Skeletal muscle tissue (tissue), 4 donors: ENCODE data around the gene EPN1. TPM values are rescaled to one million over a fixed set of nuclear protein-coding genes. Genes with fewer than 3 reads are reported as not detected.
A peak's percentile ranks its signal among the peaks of the same experiment; 100 is the strongest.

Source experiments
- H3K27ac ChIP-seq: one replicate; pipeline ENCODE4 v1.7.0; 2013; ENCODE audit warnings: mild to moderate bottlenecking, low read depth, low read length, inconsistent platforms
- H3K27me3 ChIP-seq, 3 donors: one replicate each; pipeline ENCODE4 v1.7.0; 2013; ENCODE audit warnings: low read length in 3 of 3; ENCODE audit not compliant: control insufficient read depth in 3 of 3, insufficient read depth in 3 of 3
- H3K36me3 ChIP-seq, 3 donors: one replicate each; pipeline ENCODE4 v1.7.0; 2013; ENCODE audit warnings: low read length in 3 of 3; ENCODE audit not compliant: control insufficient read depth in 3 of 3, insufficient read depth in 3 of 3
- H3K4me1 ChIP-seq, 3 donors: one replicate each; pipeline ENCODE4 v1.7.0; 2013; ENCODE audit warnings: low read length in 3 of 3, mild to moderate bottlenecking in 3 of 3; ENCODE audit not compliant: control insufficient read depth in 3 of 3, insufficient read depth in 3 of 3
- H3K4me3 ChIP-seq, 3 donors: one replicate each; pipeline ENCODE4 v1.7.0; 2013; ENCODE audit warnings: low read length in 3 of 3
- H3K9ac ChIP-seq, 3 donors: one replicate each; pipeline ENCODE4 v1.7.0; 2013; ENCODE audit warnings: low read length in 3 of 3, mild to moderate bottlenecking in 3 of 3, moderate library complexity in 2 of 3, low read depth in 1 of 3
- H3K9me3 ChIP-seq, 3 donors: one replicate each; pipeline ENCODE4 v1.7.0; 2013; ENCODE audit warnings: low read length in 3 of 3; ENCODE audit not compliant: control insufficient read depth in 3 of 3
- total RNA-seq: library from RNA; depleted of rRNA; stranded (reverse); fragments of >200 nt; gene quantifications from one replicate; pipeline ENCODE4 v1.2.3, GENCODE V29; 2014
- donor health status: Osteomylitis.

The EPN1 gene
- total RNA-seq, 1 donor from 2014 or later = 5.7 TPM

DNA sequence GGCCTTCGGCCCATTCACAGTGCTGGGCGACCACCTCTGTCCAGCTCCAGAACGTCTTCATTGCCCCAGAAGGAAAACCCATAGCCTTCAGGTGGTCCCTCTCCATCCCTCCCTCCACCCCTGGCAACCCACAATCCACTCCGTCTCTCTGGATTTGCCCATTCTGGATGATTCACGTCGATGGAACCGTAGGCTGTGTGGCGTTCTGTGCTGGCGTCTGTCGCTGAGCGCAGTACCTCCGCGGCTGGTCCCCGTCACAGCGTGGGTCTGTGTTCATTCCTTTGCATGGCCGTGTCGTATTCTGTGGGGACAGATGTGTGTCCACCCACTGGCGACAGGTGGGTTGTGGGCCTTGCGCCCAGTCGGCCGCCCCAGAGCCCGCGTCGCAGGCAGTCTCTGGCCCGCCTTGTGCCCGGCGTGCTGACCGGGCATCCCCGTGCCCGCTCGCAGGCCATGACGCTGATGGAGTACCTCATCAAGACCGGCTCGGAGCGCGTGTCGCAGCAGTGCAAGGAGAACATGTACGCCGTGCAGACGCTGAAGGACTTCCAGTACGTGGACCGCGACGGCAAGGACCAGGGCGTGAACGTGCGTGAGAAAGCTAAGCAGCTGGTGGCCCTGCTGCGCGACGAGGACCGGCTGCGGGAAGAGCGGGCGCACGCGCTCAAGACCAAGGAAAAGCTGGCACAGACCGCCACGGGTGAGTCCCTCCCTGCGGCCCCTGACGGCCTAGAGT is 10.1 kb downstream of the EPN1 start:
- peaks cover 0 to 3% (median 3%) of the 10 kb centered on the region in 3 donors for H3K4me1 ChIP-seq
- no peaks in the 10 kb centered on the region for H3K9me3 ChIP-seq
- no peak overlapping the region for H3K27ac ChIP-seq
- peak overlapping the region in 1 of 3 donors; percentile 8 for H3K9ac ChIP-seq
- no peaks in the 10 kb centered on the region for H3K27me3 ChIP-seq
- H3K36me3 ChIP-seq = peaks cover 36 to 58% (median 47%) of the 10 kb centered on the region in 3 donors
- no peak overlapping the region for H3K4me3 ChIP-seq

DNA sequence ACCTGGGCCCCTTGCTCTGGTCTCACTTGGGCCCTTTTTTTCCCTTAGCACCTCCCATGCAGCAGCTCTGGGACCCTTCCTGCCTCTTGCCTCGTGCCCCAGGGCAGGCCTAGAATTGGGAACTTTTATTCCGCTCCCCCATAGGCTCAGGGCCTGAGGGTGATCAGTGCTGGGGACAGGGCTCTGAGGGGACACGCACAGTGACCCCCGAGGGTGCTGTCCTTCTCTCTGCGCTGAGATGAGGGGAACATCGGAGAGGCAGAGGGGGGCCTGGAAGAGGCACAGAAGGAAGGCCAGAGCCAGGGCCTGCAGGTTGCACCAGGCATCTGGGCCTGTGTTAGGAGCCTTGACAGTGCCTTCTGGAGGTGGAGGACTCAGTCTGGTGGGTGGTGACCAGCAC is 10.8 kb downstream of the EPN1 start:
- Histone ChIP-seq H3K9ac (no peak overlapping the region), H3K9me3 (no peaks in the 10 kb centered on the region), H3K27me3 (no peaks in the 10 kb centered on the region), H3K27ac (no peak overlapping the region), H3K4me1 (no peaks in the 10 kb centered on the region), H3K4me3 (no peak overlapping the region), H3K36me3 (peaks cover 37 to 61% (median 49%) of the 10 kb centered on the region in 3 donors)

- H3K4me3 ChIP-seq = no peak overlapping the region
- no peaks in the 10 kb centered on the region for H3K27me3 ChIP-seq
- H3K36me3 ChIP-seq = peaks cover 41 to 58% (median 54%) of the 10 kb centered on the region in 3 donors
- no peaks in the 10 kb centered on the region for H3K4me1 ChIP-seq
- H3K9ac ChIP-seq = no peak overlapping the region
- no peaks in the 10 kb centered on the region for H3K9me3 ChIP-seq
- H3K27ac ChIP-seq = no peak overlapping the region
Observed at GRCh38 chr19:55686311-55687050, 11.5 kb downstream of the EPN1 start.

GRCh38 chr19:55687281-55688201 is 12.5 kb downstream of the EPN1 start:
- Histone ChIP-seq H3K4me1 (no peaks in the 10 kb centered on the region), H3K27ac (no peak overlapping the region), H3K27me3 (no peaks in the 10 kb centered on the region), H3K36me3 (peaks cover 45 to 58% (median 56%) of the 10 kb centered on the region in 3 donors), H3K4me3 (no peak overlapping the region), H3K9me3 (no peaks in the 10 kb centered on the region), H3K9ac (no peak overlapping the region)

GRCh38 chr19:55688422-55689218 is 13.6 kb downstream of the EPN1 start:
- no peak overlapping the region for H3K27ac ChIP-seq
- peaks cover 53 to 66% (median 64%) of the 10 kb centered on the region in 3 donors for H3K36me3 ChIP-seq
- no peaks in the 10 kb centered on the region for H3K27me3 ChIP-seq
- peak overlapping the region in 1 of 3 donors; percentile 16 for H3K9ac ChIP-seq
- no peaks in the 10 kb centered on the region for H3K4me1 ChIP-seq
- no peaks in the 10 kb centered on the region for H3K9me3 ChIP-seq
- no peak overlapping the region for H3K4me3 ChIP-seq

GRCh38 chr19:55689411-55690108 is 14.5 kb downstream of the EPN1 start:
- Histone ChIP-seq H3K27ac (no peak overlapping the region), H3K4me3 (no peak overlapping the region), H3K4me1 (no peaks in the 10 kb centered on the region), H3K9ac (no peak overlapping the region), H3K27me3 (no peaks in the 10 kb centered on the region), H3K9me3 (no peaks in the 10 kb centered on the region), H3K36me3 (peaks cover 57 to 72% (median 66%) of the 10 kb centered on the region in 3 donors)

DNA sequence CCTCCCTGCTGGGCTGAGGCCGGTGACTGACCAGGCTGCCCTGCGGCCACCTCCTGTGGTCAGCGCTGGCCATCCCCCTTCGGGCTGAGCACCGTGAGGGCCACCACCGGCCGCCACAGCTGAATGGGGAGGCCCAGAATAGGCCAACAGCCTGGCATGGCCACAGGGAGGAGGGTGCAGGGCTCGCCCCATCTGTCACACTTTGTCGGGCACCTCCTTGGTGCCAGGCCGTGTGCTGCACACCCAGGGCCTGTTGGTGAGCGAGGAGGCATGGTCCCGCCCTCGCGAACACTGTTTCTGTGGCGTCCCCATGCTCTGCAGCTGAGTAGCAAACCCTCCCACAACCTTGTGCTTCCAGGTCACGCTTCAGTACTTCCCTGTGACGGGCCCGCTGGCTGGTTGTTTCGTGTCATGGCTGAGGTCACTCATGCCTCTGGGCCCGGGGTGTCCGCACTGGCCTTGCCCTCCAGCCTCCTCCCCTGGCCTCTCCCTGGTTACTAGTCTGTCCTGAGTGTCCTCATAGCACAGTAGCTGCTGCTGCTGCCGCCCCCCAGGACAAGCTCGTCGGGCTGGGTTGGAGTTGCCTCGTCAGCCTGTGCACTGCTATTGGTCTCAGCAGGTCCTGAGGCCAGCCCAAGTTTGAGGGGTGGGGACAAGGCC is 15.2 kb downstream of the EPN1 start:
- Histone ChIP-seq H3K4me3 (no peak overlapping the region), H3K27me3 (no peaks in the 10 kb centered on the region), H3K4me1 (no peaks in the 10 kb centered on the region), H3K36me3 (peaks cover 58 to 68% (median 60%) of the 10 kb centered on the region in 3 donors), H3K27ac (no peak overlapping the region), H3K9me3 (no peaks in the 10 kb centered on the region), H3K9ac (no peak overlapping the region)

- Histone ChIP-seq H3K9me3 (no peaks in the 10 kb centered on the region), H3K27me3 (no peaks in the 10 kb centered on the region), H3K27ac (no peak overlapping the region), H3K4me1 (no peaks in the 10 kb centered on the region), H3K36me3 (peaks cover 55 to 64% (median 59%) of the 10 kb centered on the region in 3 donors), H3K4me3 (no peak overlapping the region), H3K9ac (no peak overlapping the region)
Observed at GRCh38 chr19:55690769-55691545, 15.9 kb downstream of the EPN1 start.
